ENCODE results near the gene TMIGD3. TPM values are rescaled to one million over a fixed set of nuclear protein-coding genes. Genes with fewer than 3 reads are reported as not detected.

Gene TMIGD3
- total and polyA plus RNA-seq, 5 donors from 2014 or later, result not detected

Other genes with a start within 250 kb of the TMIGD3 start
- not detected for gene CHIA, start 212.8 kb downstream of the TMIGD3 start, total RNA-seq
- gene CHIA, start 212.8 kb downstream of the TMIGD3 start, polyA plus RNA-seq, result not detected
- 6.7 TPM for gene OVGP1, start 75.9 kb downstream of the TMIGD3 start, total RNA-seq
- gene OVGP1, start 75.9 kb downstream of the TMIGD3 start, polyA plus RNA-seq, result under 1 TPM in 3 of 4 donors, not detected in 1; 0.21 to 0.47 (median 0.23) TPM
- 15.7 TPM for gene WDR77, start 54.4 kb downstream of the TMIGD3 start, total RNA-seq
- 10 to 100 TPM; 31.7 to 36.9 (median 34.7) TPM for gene WDR77, start 54.4 kb downstream of the TMIGD3 start, polyA plus RNA-seq
- 85.1 TPM for gene ATP5PB, start 54.2 kb downstream of the TMIGD3 start, total RNA-seq
- gene ATP5PB, start 54.2 kb downstream of the TMIGD3 start, polyA plus RNA-seq, result 100 to 1,000 TPM; 431 to 569 (median 496) TPM
- gene C1orf162, start 29.6 kb downstream of the TMIGD3 start, total RNA-seq, result 22.4 TPM
- 100 to 1,000 TPM in 1 of 4 donors, 10 to 100 TPM in 3; 45.4 to 111 (median 65.8) TPM for gene C1orf162, start 29.6 kb downstream of the TMIGD3 start, polyA plus RNA-seq
- not detected for gene ADORA3, start within 50 bp of the TMIGD3 start, total RNA-seq
- gene ADORA3, start within 50 bp of the TMIGD3 start, polyA plus RNA-seq, result not detected
- gene RAP1A, start 116.2 kb upstream of the TMIGD3 start, total RNA-seq, result 143 TPM
- 10 to 100 TPM; 72.8 to 91.3 (median 78.2) TPM for gene RAP1A, start 116.2 kb upstream of the TMIGD3 start, polyA plus RNA-seq
- not detected for gene INKA2, start 235.8 kb upstream of the TMIGD3 start, total RNA-seq
- gene INKA2, start 235.8 kb upstream of the TMIGD3 start, polyA plus RNA-seq, result under 1 TPM in 1 of 4 donors, not detected in 3; 0.31 TPM

All from CD4-positive, CD25-positive, alpha-beta regulatory T cell (primary cell).